Activated T-cell treated with anti-CD3 and anti-CD28 coated beads, Interleukin-2, amount 50 U/mL, for 1 hour (primary cell): ENCODE data around the gene MRTFB.

Source experiments
- DNase-seq: peaks from one replicate; pipeline ENCODE4 v3.0.0-alpha.2; 2020

The MRTFB gene

GRCh38 chr16:14315683-14316320 is 244.7 kb downstream of the MRTFB start:
- DNase-seq, result no peak
